AG04450 (cell line): ENCODE data around the gene CCDC82. TPM values are rescaled to one million over a fixed set of nuclear protein-coding genes. Genes with fewer than 3 reads are reported as not detected.

Experiments
- CTCF ChIA-PET: fragments of 300-600, 350-600 bp; formaldehyde crosslinking; extraction: SDS; loops from one replicate; lab custom pipeline; 2022; ENCODE audit warnings: antibody characterized with exemption, inconsistent platforms; lab: Charles Lee
- POLR2A ChIA-PET: fragments of 350-600 bp; formaldehyde crosslinking; extraction: SDS; loops from one replicate; lab custom pipeline; 2021; ENCODE audit warnings: antibody characterized with exemption, inconsistent platforms; lab: Yijun Ruan, JAX
- DNase-seq: peaks from one replicate; pipeline ENCODE4 v3.0.0-alpha.2; 2011; ENCODE audit warnings: low read depth, low spot score
- H3K27ac ChIP-seq: one replicate; pipeline ENCODE4 v1.5.1; 2012; ENCODE audit warnings: low read depth, low read length, control low read depth
- H3K27me3 ChIP-seq: one replicate; pipeline ENCODE4 v1.6.0; 2012; ENCODE audit warnings: low read length; ENCODE audit not compliant: control insufficient read depth, insufficient read depth
- H3K4me3 ChIP-seq: 2 replicates; pipeline ENCODE4 v1.5.1; 2011; ENCODE audit warnings: mild to moderate bottlenecking, low read depth, low read length, control low read depth
- H3K9me3 ChIP-seq: 2 replicates; pipeline ENCODE4 v1.5.1; 2012; ENCODE audit warnings: low read length; ENCODE audit not compliant: control insufficient read depth, insufficient read depth
- polyA plus RNA-seq: library from polyadenylated mRNA; depleted of rRNA; stranded (reverse); fragments of >200 nt; gene quantifications from 2 replicates; pipeline ENCODE4 v1.2.3, GENCODE V29; 2011
- TF ChIP-seq, protein P1 (sequence below): IDR thresholded peaks from 2 replicates; pipeline ENCODE4 v1.5.1; 2011; ENCODE audit warnings: low read depth, low read length, control low read depth, inconsistent platforms

CCDC82 gene
- polyA plus RNA-seq, 1 experiment: 20.4 TPM

DNA sequence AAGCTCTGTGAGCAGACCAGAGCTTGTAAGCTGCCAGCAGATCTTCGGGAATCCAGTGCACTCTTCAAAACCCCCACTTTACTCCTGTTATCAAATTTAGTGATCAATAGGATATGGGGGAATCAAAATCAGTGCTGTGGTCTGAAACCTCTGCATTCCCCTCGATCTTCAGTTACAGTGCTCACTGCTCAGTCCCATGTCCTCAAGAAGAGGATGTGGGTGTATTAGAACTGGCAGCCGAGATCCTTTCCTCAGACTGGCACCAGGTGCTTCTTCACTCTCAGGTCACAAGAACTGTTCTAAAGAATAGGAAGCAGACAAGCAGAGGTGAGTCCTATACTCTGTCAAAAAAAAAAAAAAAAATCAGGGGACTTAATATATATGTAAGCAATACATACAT is 31.4 kb downstream of the CCDC82 start:
- no peak for DNase-seq
- Histone ChIP-seq H3K27me3 (no peaks in the 10 kb centered on the region), H3K9me3 (no peaks in the 10 kb centered on the region), H3K4me3 (no peak overlapping the region), H3K27ac (no peak overlapping the region)
- POLR2A ChIA-PET: no interaction called here
- CTCF ChIA-PET: interaction anchor here (1.9 kb wide), 1 partner anchor 16 kb away, joined by 13 read pairs; the partner anchor contains the start of gene MAML2
- TF ChIP-seq, protein P1, sequence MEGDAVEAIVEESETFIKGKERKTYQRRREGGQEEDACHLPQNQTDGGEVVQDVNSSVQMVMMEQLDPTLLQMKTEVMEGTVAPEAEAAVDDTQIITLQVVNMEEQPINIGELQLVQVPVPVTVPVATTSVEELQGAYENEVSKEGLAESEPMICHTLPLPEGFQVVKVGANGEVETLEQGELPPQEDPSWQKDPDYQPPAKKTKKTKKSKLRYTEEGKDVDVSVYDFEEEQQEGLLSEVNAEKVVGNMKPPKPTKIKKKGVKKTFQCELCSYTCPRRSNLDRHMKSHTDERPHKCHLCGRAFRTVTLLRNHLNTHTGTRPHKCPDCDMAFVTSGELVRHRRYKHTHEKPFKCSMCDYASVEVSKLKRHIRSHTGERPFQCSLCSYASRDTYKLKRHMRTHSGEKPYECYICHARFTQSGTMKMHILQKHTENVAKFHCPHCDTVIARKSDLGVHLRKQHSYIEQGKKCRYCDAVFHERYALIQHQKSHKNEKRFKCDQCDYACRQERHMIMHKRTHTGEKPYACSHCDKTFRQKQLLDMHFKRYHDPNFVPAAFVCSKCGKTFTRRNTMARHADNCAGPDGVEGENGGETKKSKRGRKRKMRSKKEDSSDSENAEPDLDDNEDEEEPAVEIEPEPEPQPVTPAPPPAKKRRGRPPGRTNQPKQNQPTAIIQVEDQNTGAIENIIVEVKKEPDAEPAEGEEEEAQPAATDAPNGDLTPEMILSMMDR: no peak

GRCh38 chr11:96357794-96358193 is 31.9 kb downstream of the CCDC82 start:
- CTCF ChIA-PET: interaction anchor here (1.9 kb wide), 1 partner anchor 15 kb away, joined by 13 read pairs; the partner anchor contains the start of gene MAML2
- POLR2A ChIA-PET: no interaction called here

GRCh38 chr11:96356848-96357247 is 32.9 kb downstream of the CCDC82 start:
- H3K27ac ChIP-seq: no peak overlapping the region
- H3K9me3 ChIP-seq: no peaks in the 10 kb centered on the region
- CTCF ChIA-PET: interaction anchor here (1.9 kb wide), 1 partner anchor 14 kb away, joined by 13 read pairs; the partner anchor contains the start of gene MAML2
- POLR2A ChIA-PET: no interaction called here
- no peak overlapping the region for H3K4me3 ChIP-seq
- no peaks in the 10 kb centered on the region for H3K27me3 ChIP-seq
- TF ChIP-seq, protein P1: no peak
- no peak for DNase-seq

More at GRCh38 chr11:96357794-96358193, 31.9 kb downstream of the CCDC82 start:
- no peak overlapping the region for H3K27ac ChIP-seq
- H3K4me3 ChIP-seq: no peak overlapping the region
- DNase-seq: no peak
- H3K9me3 ChIP-seq: no peaks in the 10 kb centered on the region
- TF ChIP-seq, protein P1: no peak
- H3K27me3 ChIP-seq: no peaks in the 10 kb centered on the region

GRCh38 chr11:96342961-96343711 is 46.6 kb downstream of the CCDC82 start, which contains the start of gene MAML2:
Gene MAML2, minus strand, starts transcription at chr11:96343195. Its CDS starts 1,300 bp downstream, at chr11:96341895.
- Histone ChIP-seq H3K9me3 (peaks cover 2% of the 10 kb centered on the region; the same call in 1 of the 2 replicates), H3K27me3 (no peaks in the 10 kb centered on the region), H3K4me3 (peak within 1 kb of the TSS; percentile 81), H3K27ac (peak within 1 kb of the TSS; percentile 40)
- TF ChIP-seq, protein P1: peak; percentile 93
- CTCF ChIA-PET: interaction anchor here (0.6 to 4.1 kb wide), 123 partner anchors 9 to 575 kb away, joined by 3 to 63 read pairs (median 5); partner anchors contain the start of genes CCDC82, CEP57 and FAM76B
- DNase-seq: peak; percentile 89
- POLR2A ChIA-PET: interaction anchor here (0.6 to 2.8 kb wide), 13 partner anchors 36 to 419 kb away, joined by 3 to 8 read pairs (median 5); partner anchors contain the start of genes CCDC82, JRKL and MTMR2
